IgD-negative memory B cell (primary cell): ENCODE measurements around the gene ATP5F1A. TPM values are rescaled to one million over a fixed set of nuclear protein-coding genes. Genes with fewer than 3 reads are reported as not detected.

Source experiments
- H3K27ac Mint-ChIP-seq, 3 donors: one replicate each; pipeline ENCODE4 v1.8.0; 2020 to 2022; ENCODE audit warnings: mild to moderate bottlenecking in 3 of 3, mixed read lengths in 3 of 3, moderate library complexity in 1 of 3
- H3K27me3 Mint-ChIP-seq: one replicate; pipeline ENCODE4 v1.8.0; 2021; ENCODE audit warnings: mixed read lengths
- H3K36me3 Mint-ChIP-seq: one replicate; pipeline ENCODE4 v1.8.0; 2020; ENCODE audit warnings: mild to moderate bottlenecking, mixed read lengths
- H3K4me1 Mint-ChIP-seq, 3 donors: one replicate each; pipeline ENCODE4 v1.8.0; 2020 to 2022; ENCODE audit warnings: mixed read lengths in 3 of 3, mild to moderate bottlenecking in 1 of 3
- H3K4me3 Mint-ChIP-seq, 4 donors: one replicate each; pipeline ENCODE4 v1.8.0; 2020 to 2022; ENCODE audit warnings: mild to moderate bottlenecking in 4 of 4, mixed read lengths in 4 of 4, moderate library complexity in 3 of 4
- H3K9me3 Mint-ChIP-seq, 3 donors: one replicate each; pipeline ENCODE4 v1.8.0; 2020 to 2021; ENCODE audit warnings: mixed read lengths in 3 of 3, mild to moderate bottlenecking in 1 of 3
- polyA plus RNA-seq: library from polyadenylated mRNA; unstranded; fragments of 300-500 nt; fragmentation: Illumina TruSeq; gene quantifications from one replicate; pipeline ENCODE4 v1.2.3, GENCODE V29; 2021

Gene ATP5F1A
- polyA plus RNA-seq, 1 donor from 2014 or later: 418 TPM

DNA sequence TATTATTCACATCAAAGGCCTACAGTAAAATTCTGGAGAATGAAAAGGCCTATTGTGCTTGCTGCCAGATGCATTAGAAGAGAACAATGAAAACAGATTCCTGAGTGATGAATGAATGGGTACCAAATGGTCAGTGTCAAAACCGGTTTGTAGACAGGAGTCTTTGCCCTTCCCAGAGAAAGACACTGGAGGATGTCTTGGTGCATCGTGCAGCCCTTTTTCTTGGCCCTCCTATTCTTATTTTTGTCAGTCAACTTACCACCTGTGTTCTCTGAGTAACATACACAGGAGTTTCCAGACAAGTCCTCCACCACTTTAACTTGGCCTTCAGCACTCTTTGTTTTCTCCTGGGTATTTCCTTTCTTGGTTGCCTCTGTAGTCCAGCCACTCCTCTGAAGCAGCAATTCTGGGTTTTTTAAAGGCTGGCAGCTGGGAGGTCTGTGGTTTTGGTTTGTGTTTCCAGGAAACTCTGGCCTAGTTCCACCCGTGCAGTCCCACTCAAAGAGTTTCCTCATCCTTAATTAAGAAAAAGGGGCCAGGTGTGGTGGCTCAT, 55.4 kb downstream of the ATP5F1A start:
- Mint-ChIP-seq H3K27ac (no peak overlapping the region), H3K4me3 (no peak overlapping the region), H3K4me1 (peaks cover 0 to 2% (median 2%) of the 10 kb centered on the region in 3 donors)

GRCh38 chr18:46040747-46041104, 57.4 kb downstream of the ATP5F1A start:
- no peak overlapping the region for H3K4me3 Mint-ChIP-seq
- peaks cover 5% of the 10 kb centered on the region for H3K27me3 Mint-ChIP-seq
- peaks cover 0 to 2% (median 2%) of the 10 kb centered on the region in 3 donors for H3K4me1 Mint-ChIP-seq
- H3K27ac Mint-ChIP-seq: no peak overlapping the region
- H3K9me3 Mint-ChIP-seq: peaks cover 0 to 2% (median 0%) of the 10 kb centered on the region in 3 donors
- H3K36me3 Mint-ChIP-seq: no peaks in the 10 kb centered on the region

More for the DNA sequence above, 55.4 kb downstream of the ATP5F1A start:
- H3K27me3 Mint-ChIP-seq: peaks cover 5% of the 10 kb centered on the region
- H3K9me3 Mint-ChIP-seq: peaks cover 0 to 2% (median 0%) of the 10 kb centered on the region in 3 donors
- H3K36me3 Mint-ChIP-seq: no peaks in the 10 kb centered on the region

GRCh38 chr18:46040033-46040746, 57.9 kb downstream of the ATP5F1A start:
- peaks cover 0 to 4% (median 2%) of the 10 kb centered on the region in 3 donors for H3K4me1 Mint-ChIP-seq
- H3K27me3 Mint-ChIP-seq: peaks cover 5% of the 10 kb centered on the region
- H3K27ac Mint-ChIP-seq: no peak overlapping the region
- no peaks in the 10 kb centered on the region for H3K36me3 Mint-ChIP-seq
- peaks cover 0 to 2% (median 0%) of the 10 kb centered on the region in 3 donors for H3K9me3 Mint-ChIP-seq
- no peak overlapping the region for H3K4me3 Mint-ChIP-seq

GRCh38 chr18:46037512-46038305, 60.4 kb downstream of the ATP5F1A start:
- H3K4me1 Mint-ChIP-seq: peaks cover 0 to 2% (median 2%) of the 10 kb centered on the region in 3 donors
- no peak overlapping the region for H3K27ac Mint-ChIP-seq
- no peaks in the 10 kb centered on the region for H3K36me3 Mint-ChIP-seq
- no peak overlapping the region for H3K4me3 Mint-ChIP-seq
- H3K9me3 Mint-ChIP-seq: no peaks in the 10 kb centered on the region
- H3K27me3 Mint-ChIP-seq: peaks cover 2% of the 10 kb centered on the region

- H3K27me3 Mint-ChIP-seq: peaks cover 2% of the 10 kb centered on the region
- H3K36me3 Mint-ChIP-seq: no peaks in the 10 kb centered on the region
- H3K4me1 Mint-ChIP-seq: peaks cover 0 to 2% (median 2%) of the 10 kb centered on the region in 3 donors
- H3K4me3 Mint-ChIP-seq: no peak overlapping the region
- H3K27ac Mint-ChIP-seq: no peak overlapping the region
- H3K9me3 Mint-ChIP-seq: no peaks in the 10 kb centered on the region
Observed at GRCh38 chr18:46035696-46036680, 62.1 kb downstream of the ATP5F1A start.

- Mint-ChIP-seq H3K27ac (peak overlapping the region in 1 of 3 donors; percentile 33), H3K4me3 (no peak overlapping the region), H3K27me3 (no peaks in the 10 kb centered on the region), H3K4me1 (peaks cover 0 to 2% (median 0%) of the 10 kb centered on the region in 3 donors), H3K36me3 (no peaks in the 10 kb centered on the region), H3K9me3 (no peaks in the 10 kb centered on the region)
Observed at GRCh38 chr18:46034230-46034629, 63.9 kb downstream of the ATP5F1A start.

DNA sequence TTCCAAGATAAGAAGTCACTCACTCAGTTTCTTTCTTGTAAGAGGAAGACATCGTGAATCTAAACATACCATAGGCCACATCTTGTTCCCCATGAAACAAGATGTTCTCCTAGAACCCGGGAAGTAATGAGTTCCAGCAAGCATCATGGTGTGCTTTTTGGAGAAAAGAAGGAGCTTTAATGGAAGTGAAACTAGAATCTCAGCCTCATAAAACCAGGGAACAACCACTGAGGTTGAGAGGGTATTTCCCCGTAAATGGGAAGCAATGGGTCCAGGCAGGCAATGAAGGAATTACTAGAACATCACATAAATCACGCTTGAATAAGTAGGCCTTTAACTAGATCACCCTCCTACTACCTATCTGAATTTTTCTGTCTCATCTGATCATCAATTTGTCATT, 66.4 kb downstream of the ATP5F1A start:
- Mint-ChIP-seq H3K27me3 (peaks cover 6% of the 10 kb centered on the region), H3K36me3 (no peaks in the 10 kb centered on the region), H3K4me1 (peaks cover 5 to 8% (median 8%) of the 10 kb centered on the region in 3 donors), H3K4me3 (no peak overlapping the region), H3K9me3 (no peaks in the 10 kb centered on the region), H3K27ac (no peak overlapping the region)

Other genes starting within 250 kb of the ATP5F1A start
- 2.9 TPM for gene EPG5, start 131.0 kb downstream of the ATP5F1A start, polyA plus RNA-seq
- 1.1 TPM for gene PSTPIP2, start 26.0 kb downstream of the ATP5F1A start, polyA plus RNA-seq
- gene HAUS1, start 6.1 kb upstream of the ATP5F1A start, polyA plus RNA-seq: 56.9 TPM